CD14-positive monocyte (primary cell): ENCODE data around the gene DEPDC7. TPM values are rescaled to one million over a fixed set of nuclear protein-coding genes. Genes with fewer than 3 reads are reported as not detected.
"Not testable (repeated sequence)": the region's sequence is repeated elsewhere in the genome, so short reads cannot be mapped to it uniquely, and the experiment has no call there.

Source experiments
- DNase-seq, 3 donors: peaks; one replicate each; pipeline ENCODE4 v3.0.0-alpha.2; 2011 to 2022
- H2AFZ ChIP-seq: 2 replicates; pipeline ENCODE4 v1.6.0; 2012; ENCODE audit warnings: mild to moderate bottlenecking, low read depth, low read length, inconsistent platforms; ENCODE audit not compliant: insufficient read depth, poor library complexity, severe bottlenecking
- H3K27ac ChIP-seq, 2 donors: 1 replicate in 1 of 2; 2 replicates in 1 of 2; pipeline ENCODE4 v1.5.1; 2012 to 2013; ENCODE audit warnings: low read length in 2 of 2, control low read depth in 1 of 2, inconsistent platforms in 1 of 2, low read depth in 1 of 2, mild to moderate bottlenecking in 1 of 2
- H3K27me3 ChIP-seq, 2 donors: one replicate each; pipeline versions ENCODE4 v1.6.0 to v1.6.1; 2011 to 2013; ENCODE audit warnings: low read length in 2 of 2; ENCODE audit not compliant: control insufficient read depth in 2 of 2, insufficient read depth in 2 of 2
- H3K36me3 ChIP-seq, 2 donors: replicated peaks in 1 of 2; 1 replicate in 1 of 2; 2 replicates in 1 of 2; pipeline versions ENCODE4 v1.5.1 to v1.6.1; 2012 to 2013; ENCODE audit warnings: low read length in 2 of 2, control low read depth in 1 of 2, inconsistent platforms in 1 of 2, mild to moderate bottlenecking in 1 of 2; ENCODE audit not compliant: insufficient read depth in 2 of 2, control insufficient read depth in 1 of 2
- H3K4me1 ChIP-seq, 2 donors: 1 replicate in 1 of 2; 2 replicates in 1 of 2; pipeline versions ENCODE4 v1.5.1 to v1.6.1; 2012 to 2013; ENCODE audit warnings: low read length in 2 of 2, control low read depth in 1 of 2, inconsistent platforms in 1 of 2, mild to moderate bottlenecking in 1 of 2, moderate library complexity in 1 of 2; ENCODE audit not compliant: insufficient read depth in 2 of 2, control insufficient read depth in 1 of 2
- H3K4me2 ChIP-seq: replicated peaks from 2 replicates; pipeline ENCODE3; 2012; ENCODE audit warnings: low read length, moderate library complexity, mild to moderate bottlenecking; ENCODE audit not compliant: poor library complexity, severe bottlenecking; ENCODE audit errors: extremely low read depth
- H3K4me3 ChIP-seq, 3 experiments: fragments of 200-600 bp in 1 of 3; sonication (generic) in 1 of 3; replicated peaks in 1 of 3; 1 replicate in 2 of 3; 2 replicates in 1 of 3; pipeline ENCODE4 v1.5.1; 2011 to 2013; ENCODE audit warnings: low read length in 3 of 3, mild to moderate bottlenecking in 3 of 3, control low read depth in 2 of 3, low read depth in 2 of 3, inconsistent platforms in 1 of 3, moderate library complexity in 1 of 3
- H3K79me2 ChIP-seq: 2 replicates; pipeline ENCODE4 v1.6.0; 2012; ENCODE audit warnings: mild to moderate bottlenecking, control low read depth, inconsistent platforms, low read length, moderate library complexity; ENCODE audit not compliant: insufficient read depth
- H3K9ac ChIP-seq: 2 replicates; pipeline ENCODE4 v1.6.0; 2017; ENCODE audit warnings: low read length, mild to moderate bottlenecking; ENCODE audit not compliant: insufficient read depth, poor library complexity, severe bottlenecking
- H3K9me3 ChIP-seq, 2 donors: replicated peaks in 1 of 2; 1 replicate in 1 of 2; 2 replicates in 1 of 2; pipeline versions ENCODE4 v1.5.1 to v1.6.1; 2012 to 2013; ENCODE audit warnings: low read length in 2 of 2, control low read depth in 1 of 2; ENCODE audit not compliant: control insufficient read depth in 1 of 2, insufficient read depth in 1 of 2
- H4K20me1 ChIP-seq: 2 replicates; pipeline ENCODE4 v1.6.0; 2012; ENCODE audit warnings: mild to moderate bottlenecking, low read length, control low read depth, moderate library complexity; ENCODE audit not compliant: insufficient read depth
- H3K27ac Mint-ChIP-seq, 7 donors: one replicate each; pipeline ENCODE4 v1.8.0; 2020; ENCODE audit warnings: mild to moderate bottlenecking in 7 of 7, mixed read lengths in 7 of 7, moderate library complexity in 6 of 7, inconsistent platforms in 2 of 7
- H3K27me3 Mint-ChIP-seq, 3 donors: one replicate each; pipeline ENCODE4 v1.8.0; 2021 to 2022; ENCODE audit warnings: low read depth in 3 of 3, mild to moderate bottlenecking in 3 of 3, mixed read lengths in 3 of 3, moderate library complexity in 3 of 3, inconsistent platforms in 1 of 3
- H3K36me3 Mint-ChIP-seq, 2 donors: one replicate each; pipeline ENCODE4 v1.8.0; 2020; ENCODE audit warnings: mixed read lengths in 2 of 2, inconsistent platforms in 1 of 2, mild to moderate bottlenecking in 1 of 2
- H3K4me1 Mint-ChIP-seq: one replicate; pipeline ENCODE4 v1.8.0; 2020; ENCODE audit warnings: mild to moderate bottlenecking, mixed read lengths
- H3K4me3 Mint-ChIP-seq, 2 donors: one replicate each; pipeline ENCODE4 v1.8.0; 2020; ENCODE audit warnings: mild to moderate bottlenecking in 2 of 2, mixed read lengths in 2 of 2, moderate library complexity in 1 of 2
- H3K9me3 Mint-ChIP-seq, 7 donors: one replicate each; pipeline ENCODE4 v1.8.0; 2020 to 2022; ENCODE audit warnings: mixed read lengths in 7 of 7, mild to moderate bottlenecking in 6 of 7, moderate library complexity in 6 of 7, inconsistent platforms in 2 of 7
- CTCF ChIP-seq: fragments of 200-600 bp; IDR thresholded peaks from one replicate; pipeline ENCODE4 v1.8.0; 2022; ENCODE audit warnings: antibody characterized with exemption, mild to moderate bottlenecking
- whole genome bisulfite sequencing: methylation state at CpG from one replicate; pipeline ENCODE4 v1.1.5; 2013; ENCODE audit warnings: missing lambda C conversion rate; ENCODE audit not compliant: insufficient coverage; 5-methylcytosine and 5-hydroxymethylcytosine counted together
- intact Hi-C, 2 donors: fragments of 100-400 bp; cut with micrococcal nuclease; formaldehyde crosslinking; loops; one replicate each; pipeline versions ENCODE4 v1.15.0 to v1.15.1; 2023
- polyA plus RNA-seq, 3 donors: library from polyadenylated mRNA; depleted of rRNA in 1 of 3; unstranded in 2 of 3; stranded (reverse) in 1 of 3; fragments of 300-500 nt in 2 of 3; fragments of >200 nt in 1 of 3; fragmentation: Illumina TruSeq in 2 of 3; gene quantifications; 1 replicate in 2 of 3; 2 replicates in 1 of 3; pipeline ENCODE4 v1.2.3, GENCODE V29; 2012 to 2021

The DEPDC7 gene
- polyA plus RNA-seq, 3 donors, result 0.33 to 0.55 (median 0.48) TPM

DNA sequence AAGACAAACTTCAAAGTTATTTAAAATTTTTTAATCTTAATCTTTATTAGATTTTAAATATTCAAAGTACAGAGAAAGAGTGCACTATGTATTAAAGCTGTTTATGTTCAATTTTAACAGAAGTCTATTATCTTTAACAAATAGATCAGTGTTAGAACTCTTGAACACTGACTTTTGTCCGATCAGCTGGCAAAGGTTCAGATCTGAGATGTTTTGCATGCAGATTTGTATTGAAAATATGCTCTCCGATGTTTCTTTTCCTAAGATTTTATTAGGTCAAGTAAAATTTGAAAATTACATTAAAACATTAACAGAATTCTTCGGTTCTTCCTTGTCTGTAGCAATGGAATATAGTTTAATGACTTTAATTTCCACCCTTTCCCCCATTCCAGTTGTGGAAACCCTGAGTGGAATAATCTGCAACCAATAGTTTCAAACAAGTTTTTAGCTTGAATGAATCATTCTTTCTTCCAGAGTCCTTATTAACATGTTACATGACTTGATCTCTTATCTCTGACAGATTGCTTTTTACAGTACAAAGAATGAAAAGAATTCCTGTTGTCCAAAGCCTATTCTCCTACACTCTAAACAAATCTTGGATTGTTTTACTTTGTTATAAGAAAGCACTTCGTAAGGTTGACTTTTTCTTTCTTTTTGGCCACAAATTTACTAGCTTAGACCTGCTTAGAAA lies 12.3 kb downstream of the DEPDC7 start:
- no peak overlapping the region for H3K27ac ChIP-seq
- TF ChIP-seq CTCF, result no peak
- no peak for DNase-seq
- peaks cover 2% of the 10 kb centered on the region for H3K4me1 Mint-ChIP-seq
- no peak overlapping the region for H3K4me2 ChIP-seq
- H3K4me3 Mint-ChIP-seq, result no peak overlapping the region
- H3K27me3 ChIP-seq, result no peaks in the 10 kb centered on the region
- no peaks in the 10 kb centered on the region for H3K9me3 Mint-ChIP-seq
- H3K4me1 ChIP-seq, result no peaks in the 10 kb centered on the region
- no peaks in the 10 kb centered on the region for H3K36me3 ChIP-seq
- H3K4me3 ChIP-seq, result no peak overlapping the region
- no peaks in the 10 kb centered on the region for H3K79me2 ChIP-seq
- H3K9me3 ChIP-seq, result no peaks in the 10 kb centered on the region
- no peaks in the 10 kb centered on the region for H4K20me1 ChIP-seq
- H3K9ac ChIP-seq, result no peak overlapping the region
- intact Hi-C loops, result no loop called here
- H3K27me3 Mint-ChIP-seq, result peaks cover 0 to 1% (median under 1%) of the 10 kb centered on the region in 3 donors
- H3K27ac Mint-ChIP-seq, result no peak overlapping the region
- no CpG with 5 or more reads among the region's 4 CpGs for WGBS
- peaks cover 6 to 7% of the 10 kb centered on the region in 2 donors for H3K36me3 Mint-ChIP-seq
- H2AFZ ChIP-seq, result no peak overlapping the region

DNA sequence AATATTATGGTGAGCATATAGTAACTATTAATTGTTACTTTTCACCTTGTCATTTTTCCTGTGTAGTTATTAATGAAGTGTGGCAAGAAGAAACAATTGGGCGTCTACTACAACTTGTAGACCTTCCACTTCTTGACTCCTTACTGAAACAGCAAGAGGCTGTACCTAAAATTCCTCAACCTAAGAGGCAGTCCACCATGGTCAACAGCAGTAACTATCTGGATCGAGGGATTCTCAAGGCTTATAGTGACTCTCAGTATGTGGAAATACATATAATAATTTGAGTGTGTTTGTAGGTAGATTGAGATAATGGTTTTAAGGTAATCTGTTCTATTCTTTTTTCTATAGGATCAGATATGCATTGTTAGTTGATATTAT lies 12.8 kb downstream of the DEPDC7 start:
- Histone ChIP-seq H3K9ac (no peak overlapping the region), H3K79me2 (no peaks in the 10 kb centered on the region), H3K9me3 (no peaks in the 10 kb centered on the region), H3K4me3 (no peak overlapping the region), H3K27ac (no peak overlapping the region), H3K36me3 (no peaks in the 10 kb centered on the region), H4K20me1 (no peaks in the 10 kb centered on the region), H3K4me2 (no peak overlapping the region), H2AFZ (no peak overlapping the region), H3K4me1 (no peaks in the 10 kb centered on the region), H3K27me3 (no peaks in the 10 kb centered on the region)
- H3K36me3 Mint-ChIP-seq, result peaks cover 6 to 7% of the 10 kb centered on the region in 2 donors
- DNase-seq, result no peak
- no peak for TF ChIP-seq CTCF
- intact Hi-C loops, result no loop called here
- H3K27me3 Mint-ChIP-seq, result peaks cover 0 to 1% (median 0%) of the 10 kb centered on the region in 3 donors
- H3K27ac Mint-ChIP-seq, result no peak overlapping the region
- H3K4me1 Mint-ChIP-seq, result peaks cover 2% of the 10 kb centered on the region
- no CpG with 5 or more reads among the region's 2 CpGs for WGBS
- no peak overlapping the region for H3K4me3 Mint-ChIP-seq
- H3K9me3 Mint-ChIP-seq, result no peaks in the 10 kb centered on the region

- DNase-seq, H3K27me3 ChIP-seq, H3K27me3 Mint-ChIP-seq: not testable (repeated sequence)
These were observed 13.5 kb downstream of the DEPDC7 start for GRCh38 chr11:33029218-33029617.

More at GRCh38 chr11:33029218-33029617, 13.5 kb downstream of the DEPDC7 start:
- no CpG with 5 or more reads among the region's 6 CpGs for WGBS
- intact Hi-C loops, H3K4me2 ChIP-seq, H3K9me3 Mint-ChIP-seq, H3K79me2 ChIP-seq, H4K20me1 ChIP-seq, H3K36me3 ChIP-seq, H3K4me1 ChIP-seq, H3K4me3 ChIP-seq, H3K9ac ChIP-seq, H2AFZ ChIP-seq, H3K27ac Mint-ChIP-seq, H3K27ac ChIP-seq, H3K9me3 ChIP-seq, H3K4me1 Mint-ChIP-seq, H3K36me3 Mint-ChIP-seq, H3K4me3 Mint-ChIP-seq: not testable (repeated sequence)
